ENCODE results near the gene ADAM12. TPM values are rescaled to one million over a fixed set of nuclear protein-coding genes. Genes with fewer than 3 reads are reported as not detected.

Gene ADAM12
- total and polyA plus RNA-seq, 2 of the 13 experiments (the other 11 are each of a cell fraction or from before 2014, with no cell fraction given): not detected

GRCh38 chr10:126090443-126090842 is 297.8 kb downstream of the ADAM12 start:
- Histone ChIP-seq H2AFZ (ENCODE audit: low read length) (no peak overlapping the region), H3K4me2 (ENCODE audit: low read depth, low read length) (no peak overlapping the region), H3K79me2 (ENCODE audit: insufficient read depth, low read length) (no peaks in the 10 kb centered on the region), H3K9me3 (ENCODE audit: low read length) (no peaks in the 10 kb centered on the region), H3K36me3 (replicated peaks in 1 of 2; ENCODE audit: control insufficient read depth in 1 of 2, insufficient read depth in 2 of 2, low read length in 2 of 2) (no peaks in the 10 kb centered on the region), H3K4me3 (replicated peaks in 1 of 3; ENCODE audit: insufficient read depth in 1 of 3, low read depth in 2 of 3, low read length in 3 of 3) (no peak overlapping the region), H4K20me1 (ENCODE audit: insufficient read depth, low read length) (no peaks in the 10 kb centered on the region), H3K4me1 (ENCODE audit: insufficient read depth, low read length) (no peaks in the 10 kb centered on the region), H3K9ac (ENCODE audit: insufficient read depth, low read depth, low read length) (no peak overlapping the region), H3K27me3 (ENCODE audit: control insufficient read depth in 1 of 2, insufficient read depth in 2 of 2, low read length in 2 of 2) (peaks cover 3 to 24% of the 10 kb centered on the region in 2 experiments; a peak in 4 of 5 replicates), H3K27ac (ENCODE audit: extremely low read length, insufficient read depth, low read length) (no peak overlapping the region)
- ATAC-seq (no peak), FAIRE-seq (no peak), DNase-seq (ENCODE audit: low spot score) (no peak)
- in situ Hi-C loops (cut with HindIII; ENCODE audit: extremely low pct_ligation_motif_present, low pct_unique_long_range_greater_than_20kb): no loop called here
- intact Hi-C loops (cut with micrococcal nuclease; ENCODE audit: unreplicated experiment): no loop called here
- POLR2A ChIA-PET: no interaction called here
- 5% methylated on average over 1 of the region's 1 CpG for WGBS (ENCODE audit: low lambda C conversion rate)
- no TSS peak for BruUV-seq (replicated peaks)
- TF ChIP-seq ZNF766 (CRISPR knock-in tag; IDR thresholded peaks at IDR 0.05; ENCODE audit: borderline replicate concordance) (no peak), ZNF576 (CRISPR knock-in tag; IDR thresholded peaks at IDR 0.05) (no peak), ZNF781 (CRISPR knock-in tag; IDR thresholded peaks at IDR 0.05; ENCODE audit: borderline replicate concordance, not compliant biosample characterization) (no peak), ZNF790 (CRISPR knock-in tag; IDR thresholded peaks at IDR 0.05; ENCODE audit: borderline replicate concordance) (no peak), MXD4 (CRISPR knock-in tag; IDR thresholded peaks at IDR 0.05) (no peak), SYNCRIP (IDR thresholded peaks at IDR 0.05; ENCODE audit: insufficient read depth, low read depth, low read length) (no peak), ZSCAN21 (CRISPR knock-in tag; IDR thresholded peaks at IDR 0.05; ENCODE audit: borderline replicate concordance) (no peak), ZNF720 (CRISPR knock-in tag; IDR thresholded peaks at IDR 0.05) (no peak), ZBTB38 (CRISPR knock-in tag; IDR thresholded peaks at IDR 0.05) (no peak), SUZ12 (IDR thresholded peaks at IDR 0.05; ENCODE audit: low read depth, low read length) (no peak), ZNF580 (CRISPR knock-in tag; IDR thresholded peaks at IDR 0.05; ENCODE audit: borderline replicate concordance, low read depth) (no peak), TBX3 (IDR thresholded peaks at IDR 0.05; ENCODE audit: borderline replicate concordance) (no peak), KLF6 (CRISPR knock-in tag; IDR thresholded peaks at IDR 0.05) (no peak), NR2C2 (CRISPR knock-in tag; IDR thresholded peaks at IDR 0.05; ENCODE audit: borderline replicate concordance) (no peak), ZNF343 (CRISPR knock-in tag; IDR thresholded peaks at IDR 0.05) (no peak), GZF1 (CRISPR knock-in tag; IDR thresholded peaks at IDR 0.05) (no peak)
- CTCF ChIA-PET (ENCODE audit: low intra/inter-chr PET ratio, low total read pairs): no interaction called here
